Measurements from ENCODE around the gene GMPPA. TPM values are rescaled to one million over a fixed set of nuclear protein-coding genes. Genes with fewer than 3 reads are reported as not detected.

Gene GMPPA
- total and polyA plus RNA-seq, 9 of the 15 experiments (the other 6 are each of a cell fraction or from before 2014, with no cell fraction given), result 7.0 to 101 (median 66.7) TPM

GRCh38 chr2:219483451-219484342 lies 15.0 kb upstream of the GMPPA start:
- H3K9me3 ChIP-seq (replicated peaks; ENCODE audit: control insufficient read depth, insufficient read depth, low read depth, low read length), result no peaks in the 10 kb centered on the region
- BruUV-seq (replicated peaks), result no TSS peak
- in situ Hi-C loops (cut with MboI), result no loop called here
- no peak overlapping the region for H3K4me2 ChIP-seq (ENCODE audit: insufficient read depth, low read length)
- no peaks in the 10 kb centered on the region for H3K9me1 ChIP-seq (ENCODE audit: control insufficient read depth, insufficient read depth, low read length)
- DNase-seq (ENCODE audit: extremely low read depth in 1 of 4, low spot score in 3 of 4) (no peak), ATAC-seq (no peak), FAIRE-seq (no peak)
- intact Hi-C loops (cut with micrococcal nuclease), result no loop called here
- H2AFZ ChIP-seq (ENCODE audit: low read depth, low read length), result no peak overlapping the region
- no peaks in the 10 kb centered on the region for H3K36me3 ChIP-seq (ENCODE audit: control insufficient read depth, insufficient read depth, low read length)
- 51% methylated on average over 11 of the region's 58 CpGs for WGBS (ENCODE audit: insufficient coverage, low coverage, missing lambda C conversion rate)
- POLR2A ChIA-PET, result interaction anchor here (0.6 to 0.7 kb wide), 2 partner anchors 10 to 13 kb away, joined by 3 to 4 read pairs; no protein-coding TSS in a partner anchor
- no peaks in the 10 kb centered on the region for H3K27me3 ChIP-seq (ENCODE audit: control insufficient read depth in 2 of 2, insufficient read depth in 2 of 2, low read length in 2 of 2)
- no peak overlapping the region; a peak in 1 of 4 replicates for H3K9ac ChIP-seq (ENCODE audit: insufficient read depth in 1 of 2, low read depth in 2 of 2, low read length in 2 of 2)
- no peak overlapping the region for H3K4me3 ChIP-seq
- CTCF ChIA-PET (ENCODE audit: low intra/inter-chr PET ratio), result no interaction called here
- H3K79me2 ChIP-seq (ENCODE audit: control insufficient read depth, insufficient read depth, low read length), result no peaks in the 10 kb centered on the region
- no peak overlapping the region for H3K27ac ChIP-seq (ENCODE audit: extremely low read depth, low read depth, low read length)
- peaks cover 3 to 33% of the 10 kb centered on the region in 2 experiments; a peak in 3 of 5 replicates for H3K4me1 ChIP-seq (replicated peaks in 1 of 2; ENCODE audit: control insufficient read depth in 2 of 2, insufficient read depth in 2 of 2, low read length in 2 of 2)
- H4K20me1 ChIP-seq (replicated peaks; ENCODE audit: control insufficient read depth, insufficient read depth, low read length), result no peaks in the 10 kb centered on the region; the same call in 1 of the 2 replicates
- no peak for TF ChIP-seq ARID3B (CRISPR knock-in tag; IDR thresholded peaks at IDR 0.05; ENCODE audit: borderline replicate concordance)

Data from K562 (cell line).